Astrocyte (in vitro differentiated cells and primary cell): Measurements from ENCODE around the gene CLK4. TPM values are rescaled to one million over a fixed set of nuclear protein-coding genes. Genes with fewer than 3 reads are reported as not detected.

Source experiments
- DNase-seq: peaks from one replicate; pipeline ENCODE4 v3.0.0-alpha.2; 2010; ENCODE audit warnings: low read depth
- FAIRE-seq: peaks from 2 replicates; lab custom pipeline; 2011; peaks lifted over from hg19 to GRCh38; lab: Jason Lieb, UNC
- H2AFZ ChIP-seq: 2 replicates; pipeline ENCODE4 v1.6.0; 2012; ENCODE audit warnings: low read depth, low read length, inconsistent platforms
- H3K27ac ChIP-seq: 2 replicates; pipeline ENCODE4 v1.5.1; 2011; ENCODE audit warnings: low read depth, low read length, inconsistent platforms
- H3K27me3 ChIP-seq: 2 replicates; pipeline ENCODE4 v1.6.0; 2011; ENCODE audit warnings: low read length, inconsistent platforms; ENCODE audit not compliant: insufficient read depth
- H3K36me3 ChIP-seq: 2 replicates; pipeline ENCODE4 v1.5.1; 2011; ENCODE audit warnings: low read length, inconsistent platforms; ENCODE audit not compliant: insufficient read depth
- H3K4me1 ChIP-seq: 2 replicates; pipeline ENCODE4 v1.5.1; 2011; ENCODE audit warnings: low read length, inconsistent platforms; ENCODE audit not compliant: insufficient read depth
- H3K4me2 ChIP-seq: 2 replicates; pipeline ENCODE4 v1.6.0; 2012; ENCODE audit warnings: low read length, inconsistent platforms
- H3K4me3 ChIP-seq: 2 replicates; pipeline ENCODE4 v1.5.1; 2011; ENCODE audit warnings: low read depth, mild to moderate bottlenecking, low read length, inconsistent platforms; ENCODE audit not compliant: insufficient read depth
- H3K79me2 ChIP-seq: 2 replicates; pipeline ENCODE4 v1.6.0; 2012; ENCODE audit warnings: mild to moderate bottlenecking, low read length, inconsistent platforms; ENCODE audit not compliant: insufficient read depth
- H3K9ac ChIP-seq: 2 replicates; pipeline ENCODE4 v1.6.0; 2012; ENCODE audit warnings: mild to moderate bottlenecking, low read length, inconsistent platforms
- H3K9me3 ChIP-seq: 2 replicates; pipeline ENCODE4 v1.5.1; 2012; ENCODE audit warnings: low read depth, mild to moderate bottlenecking, low read length, inconsistent platforms; ENCODE audit not compliant: insufficient read depth
- H4K20me1 ChIP-seq: 2 replicates; pipeline ENCODE4 v1.6.0; 2012; ENCODE audit warnings: low read length, inconsistent platforms; ENCODE audit not compliant: insufficient read depth
- H3K27ac Mint-ChIP-seq: one replicate; pipeline ENCODE4 v1.8.0; 2021; ENCODE audit warnings: mild to moderate bottlenecking, mixed read lengths; ENCODE audit not compliant: unreplicated experiment
- H3K27me3 Mint-ChIP-seq: one replicate; pipeline ENCODE4 v1.8.0; 2021; ENCODE audit warnings: low read depth, mixed read lengths; ENCODE audit not compliant: unreplicated experiment
- H3K36me3 Mint-ChIP-seq: one replicate; pipeline ENCODE4 v1.8.0; 2021; ENCODE audit warnings: low read depth, mixed read lengths; ENCODE audit not compliant: unreplicated experiment
- H3K4me1 Mint-ChIP-seq: one replicate; pipeline ENCODE4 v1.8.0; 2021; ENCODE audit warnings: low read depth, mixed read lengths; ENCODE audit not compliant: unreplicated experiment
- H3K4me3 Mint-ChIP-seq: one replicate; pipeline ENCODE4 v1.8.0; 2021; ENCODE audit warnings: mild to moderate bottlenecking, moderate library complexity, mixed read lengths; ENCODE audit not compliant: unreplicated experiment
- H3K9me3 Mint-ChIP-seq: one replicate; pipeline ENCODE4 v1.8.0; 2021; ENCODE audit warnings: mild to moderate bottlenecking, mixed read lengths; ENCODE audit not compliant: unreplicated experiment
- EZH2 ChIP-seq: IDR thresholded peaks from 2 replicates; pipeline ENCODE4 v1.6.1; 2012; ENCODE audit warnings: mild to moderate bottlenecking, low read length, inconsistent platforms; ENCODE audit not compliant: insufficient read depth
- total RNA-seq: library from RNA; stranded (reverse); gene quantifications from 2 replicates; pipeline ENCODE4 v1.2.1, GENCODE V29; 2021
- TF ChIP-seq, protein P1 (sequence below): IDR thresholded peaks from 2 replicates; pipeline ENCODE4 v1.5.1; 2011; ENCODE audit warnings: low read depth, mild to moderate bottlenecking, inconsistent platforms, low read length, moderate library complexity; ENCODE audit not compliant: insufficient read depth

Gene CLK4
- total RNA-seq, 1 donor from 2014 or later: 16.5 TPM

DNA sequence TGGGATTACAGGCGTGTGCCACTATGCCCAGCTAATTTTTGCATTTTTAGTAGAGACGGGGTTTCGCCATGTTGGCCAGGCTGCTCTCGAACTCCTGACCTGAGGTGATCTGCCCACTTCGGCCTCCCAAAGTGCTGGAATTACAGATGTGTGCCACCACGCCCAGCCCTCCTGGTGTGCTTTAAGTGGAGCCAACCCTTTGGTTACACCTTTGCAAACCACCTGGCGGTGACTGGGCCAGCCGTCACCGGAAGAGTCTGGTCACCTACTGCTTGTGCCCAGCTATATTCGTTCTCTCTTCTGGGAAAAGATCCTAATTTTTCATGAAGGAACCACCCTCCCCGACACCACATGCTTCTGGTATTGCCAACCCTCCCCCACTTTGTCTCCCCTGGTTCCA lies 72.5 kb downstream of the CLK4 start:
- Histone ChIP-seq H3K79me2 (no peaks in the 10 kb centered on the region), H3K4me1 (no peaks in the 10 kb centered on the region), H3K9me3 (no peaks in the 10 kb centered on the region), H3K9ac (no peak overlapping the region), H3K27me3 (peaks cover 2% of the 10 kb centered on the region), H3K36me3 (no peaks in the 10 kb centered on the region), H2AFZ (no peak overlapping the region), H3K27ac (no peak overlapping the region), H3K4me3 (no peak overlapping the region), H4K20me1 (no peaks in the 10 kb centered on the region), H3K4me2 (no peak overlapping the region)
- no peak for DNase-seq
- Mint-ChIP-seq H3K9me3 (peaks cover 6% of the 10 kb centered on the region), H3K4me3 (no peak overlapping the region), H3K36me3 (no peaks in the 10 kb centered on the region), H3K27me3 (peaks cover 36% of the 10 kb centered on the region), H3K4me1 (no peaks in the 10 kb centered on the region), H3K27ac (no peak overlapping the region)
- no peak for FAIRE-seq
- TF ChIP-seq, protein P1, sequence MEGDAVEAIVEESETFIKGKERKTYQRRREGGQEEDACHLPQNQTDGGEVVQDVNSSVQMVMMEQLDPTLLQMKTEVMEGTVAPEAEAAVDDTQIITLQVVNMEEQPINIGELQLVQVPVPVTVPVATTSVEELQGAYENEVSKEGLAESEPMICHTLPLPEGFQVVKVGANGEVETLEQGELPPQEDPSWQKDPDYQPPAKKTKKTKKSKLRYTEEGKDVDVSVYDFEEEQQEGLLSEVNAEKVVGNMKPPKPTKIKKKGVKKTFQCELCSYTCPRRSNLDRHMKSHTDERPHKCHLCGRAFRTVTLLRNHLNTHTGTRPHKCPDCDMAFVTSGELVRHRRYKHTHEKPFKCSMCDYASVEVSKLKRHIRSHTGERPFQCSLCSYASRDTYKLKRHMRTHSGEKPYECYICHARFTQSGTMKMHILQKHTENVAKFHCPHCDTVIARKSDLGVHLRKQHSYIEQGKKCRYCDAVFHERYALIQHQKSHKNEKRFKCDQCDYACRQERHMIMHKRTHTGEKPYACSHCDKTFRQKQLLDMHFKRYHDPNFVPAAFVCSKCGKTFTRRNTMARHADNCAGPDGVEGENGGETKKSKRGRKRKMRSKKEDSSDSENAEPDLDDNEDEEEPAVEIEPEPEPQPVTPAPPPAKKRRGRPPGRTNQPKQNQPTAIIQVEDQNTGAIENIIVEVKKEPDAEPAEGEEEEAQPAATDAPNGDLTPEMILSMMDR: no peak
- no peak for TF ChIP-seq EZH2

DNA sequence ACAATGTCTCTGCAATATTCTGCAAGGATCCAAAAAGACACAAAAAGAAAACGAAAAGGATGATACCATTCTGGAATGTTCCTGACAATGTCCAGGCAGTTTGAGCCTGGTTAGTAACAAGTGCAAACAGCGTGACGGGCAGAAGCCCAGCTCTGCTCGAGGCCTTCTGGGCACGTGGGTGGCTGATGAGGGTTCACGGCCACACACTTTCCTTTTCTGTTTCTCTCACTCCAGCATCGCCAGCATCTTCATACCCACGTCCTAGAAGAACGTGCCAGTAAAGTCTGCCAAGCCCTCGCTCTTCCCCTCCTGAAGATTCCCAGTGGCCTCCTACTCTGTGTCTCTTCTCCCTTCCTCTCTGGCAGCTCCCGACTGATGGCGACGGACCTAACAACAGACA lies 73.3 kb downstream of the CLK4 start:
- no peak overlapping the region for H3K27ac ChIP-seq
- H3K79me2 ChIP-seq: no peaks in the 10 kb centered on the region
- Mint-ChIP-seq H3K4me3 (no peak overlapping the region), H3K36me3 (no peaks in the 10 kb centered on the region), H3K4me1 (peaks cover 2% of the 10 kb centered on the region), H3K27me3 (peaks cover 29% of the 10 kb centered on the region), H3K9me3 (peaks cover 6% of the 10 kb centered on the region), H3K27ac (no peak overlapping the region)
- H3K36me3 ChIP-seq: no peaks in the 10 kb centered on the region
- peaks cover 2% of the 10 kb centered on the region for H3K27me3 ChIP-seq
- no peak overlapping the region for H3K4me3 ChIP-seq
- no peak overlapping the region for H3K4me2 ChIP-seq
- DNase-seq: no peak
- no peak overlapping the region for H3K9ac ChIP-seq
- H4K20me1 ChIP-seq: no peaks in the 10 kb centered on the region
- no peak overlapping the region for H2AFZ ChIP-seq
- TF ChIP-seq, protein P1: no peak
- no peak for TF ChIP-seq EZH2
- no peaks in the 10 kb centered on the region for H3K9me3 ChIP-seq
- FAIRE-seq: no peak
- no peaks in the 10 kb centered on the region for H3K4me1 ChIP-seq

Other genes with a start within 250 kb of the CLK4 start
- gene COL23A1, start 36.7 kb downstream of the CLK4 start, total RNA-seq: 0.16 and 0.19 TPM in 2 replicates
- 10.5 and 12.0 TPM in 2 replicates for gene ZNF354A, start 103.6 kb upstream of the CLK4 start, total RNA-seq
- 9.5 and 9.8 TPM in 2 replicates for gene ZNF354B, start 232.9 kb upstream of the CLK4 start, total RNA-seq